Stimulated activated CD8-positive, alpha-beta memory T cell treated with anti-CD3 and anti-CD28 coated beads, Interleukin-4, amount 100 ng/mL, for 48 hours (primary cell): ENCODE results near the gene SAE1.
A peak's percentile ranks its signal among the peaks of the same experiment; 100 is the strongest.
"Not testable (repeated sequence)": the region's sequence is repeated elsewhere in the genome, so short reads cannot be mapped to it uniquely, and the experiment has no call there.

Source experiments
- DNase-seq: peaks from one replicate; pipeline ENCODE4 v3.0.0-alpha.2; 2020

SAE1 gene

GRCh38 chr19:47130589-47131227 lies at the start of gene SAE1:
Gene SAE1, plus strand, starts transcription at chr19:47130835. Its CDS starts 96 bp downstream, at chr19:47130931.
- peak; percentile 95 for DNase-seq

DNA sequence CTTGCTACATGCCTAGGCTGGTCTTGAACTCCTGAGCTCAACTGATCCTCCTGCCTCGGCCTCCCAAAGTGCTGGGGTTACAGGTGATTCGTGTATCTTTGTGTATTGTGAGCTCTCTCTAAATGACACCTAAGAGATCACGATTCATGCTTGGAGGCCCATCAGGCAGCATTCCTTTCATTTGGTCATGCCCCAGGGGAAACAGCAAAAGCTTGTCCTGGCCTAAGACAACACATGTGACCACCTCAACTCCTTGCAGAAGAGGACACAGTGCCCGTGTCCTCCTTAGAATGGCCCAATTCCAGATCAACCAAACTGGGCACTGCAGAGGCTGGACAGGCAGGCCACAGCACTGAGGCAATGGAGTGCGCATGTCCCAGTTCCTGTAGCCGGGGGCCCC lies 49.5 kb upstream of the SAE1 start:
- no peak for DNase-seq

DNA sequence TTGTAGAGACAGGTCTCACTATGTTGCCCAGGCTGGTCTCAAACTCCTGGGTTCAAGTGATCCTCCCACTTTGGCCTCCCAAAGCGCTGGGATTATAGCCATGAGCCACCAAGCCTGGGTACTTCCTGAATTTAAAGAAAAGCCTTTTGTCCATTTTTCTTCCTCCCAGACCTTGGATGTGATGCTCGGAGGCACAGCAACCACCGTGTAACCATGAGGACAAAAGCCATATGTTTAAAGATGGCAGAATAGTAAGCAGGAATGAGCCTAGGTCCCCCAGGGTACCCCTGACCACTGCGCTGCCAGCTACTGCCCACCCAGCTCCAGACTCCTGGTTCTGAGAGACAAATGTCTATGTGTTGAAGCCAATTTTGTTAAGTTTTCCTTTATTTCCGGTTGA lies 48.1 kb upstream of the SAE1 start:
- DNase-seq, result no peak

- no peak for DNase-seq
Measured at GRCh38 chr19:47084879-47085439, 45.7 kb upstream of the SAE1 start.

- no peak for DNase-seq
Measured at GRCh38 chr19:47086280-47086679, 44.4 kb upstream of the SAE1 start.

DNA sequence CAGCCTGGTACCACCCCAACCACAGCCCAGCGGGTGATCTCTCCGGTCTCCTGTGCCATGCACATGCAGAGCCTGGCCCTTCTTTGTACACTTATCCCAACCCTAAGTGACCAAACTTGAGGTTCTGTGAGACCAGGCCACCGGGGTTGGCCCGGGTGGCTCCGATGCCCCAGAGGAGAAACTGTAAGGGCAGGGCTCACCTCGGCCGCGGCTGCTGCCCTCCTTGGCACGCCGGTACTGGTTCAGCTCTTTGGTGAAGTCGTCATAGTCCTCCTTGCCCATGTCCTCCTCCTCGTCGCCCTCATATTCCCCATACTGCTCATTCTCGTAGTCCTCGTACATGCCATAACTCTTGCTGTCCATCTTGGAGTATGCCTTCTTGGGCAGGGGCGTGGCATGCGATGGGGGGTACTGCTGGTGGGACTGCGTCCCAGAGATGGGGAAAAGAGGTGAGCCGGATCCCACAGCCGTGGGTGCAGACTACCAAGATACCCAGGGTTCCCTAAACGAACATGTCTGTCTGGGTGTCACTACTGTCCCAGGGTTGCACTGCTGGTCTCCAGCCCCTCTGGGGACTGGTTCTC lies 40.8 kb upstream of the SAE1 start:
- DNase-seq, result no peak

GRCh38 chr19:47093254-47093653 lies 37.4 kb upstream of the SAE1 start:
- DNase-seq, result no peak

DNA sequence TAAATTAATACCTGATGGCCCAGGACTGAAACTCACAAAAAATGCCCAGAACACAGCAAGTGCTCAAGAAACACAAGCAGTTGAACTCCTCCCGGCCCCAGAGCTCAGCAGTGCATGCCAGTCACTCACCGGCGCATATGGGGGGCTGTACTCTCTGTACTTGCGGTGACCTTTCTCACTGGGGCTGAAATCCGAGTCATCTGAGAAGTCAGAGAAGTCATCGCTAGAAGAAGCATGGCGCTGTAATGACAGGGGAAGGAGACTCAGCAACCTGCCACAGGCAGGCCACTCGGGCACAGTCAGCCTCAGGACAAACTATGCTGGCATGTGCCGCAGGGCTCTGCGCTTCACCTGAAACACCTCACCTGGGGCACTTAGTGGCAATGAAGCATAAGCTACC lies 36.8 kb upstream of the SAE1 start:
- DNase-seq, result peak; percentile 75

DNA sequence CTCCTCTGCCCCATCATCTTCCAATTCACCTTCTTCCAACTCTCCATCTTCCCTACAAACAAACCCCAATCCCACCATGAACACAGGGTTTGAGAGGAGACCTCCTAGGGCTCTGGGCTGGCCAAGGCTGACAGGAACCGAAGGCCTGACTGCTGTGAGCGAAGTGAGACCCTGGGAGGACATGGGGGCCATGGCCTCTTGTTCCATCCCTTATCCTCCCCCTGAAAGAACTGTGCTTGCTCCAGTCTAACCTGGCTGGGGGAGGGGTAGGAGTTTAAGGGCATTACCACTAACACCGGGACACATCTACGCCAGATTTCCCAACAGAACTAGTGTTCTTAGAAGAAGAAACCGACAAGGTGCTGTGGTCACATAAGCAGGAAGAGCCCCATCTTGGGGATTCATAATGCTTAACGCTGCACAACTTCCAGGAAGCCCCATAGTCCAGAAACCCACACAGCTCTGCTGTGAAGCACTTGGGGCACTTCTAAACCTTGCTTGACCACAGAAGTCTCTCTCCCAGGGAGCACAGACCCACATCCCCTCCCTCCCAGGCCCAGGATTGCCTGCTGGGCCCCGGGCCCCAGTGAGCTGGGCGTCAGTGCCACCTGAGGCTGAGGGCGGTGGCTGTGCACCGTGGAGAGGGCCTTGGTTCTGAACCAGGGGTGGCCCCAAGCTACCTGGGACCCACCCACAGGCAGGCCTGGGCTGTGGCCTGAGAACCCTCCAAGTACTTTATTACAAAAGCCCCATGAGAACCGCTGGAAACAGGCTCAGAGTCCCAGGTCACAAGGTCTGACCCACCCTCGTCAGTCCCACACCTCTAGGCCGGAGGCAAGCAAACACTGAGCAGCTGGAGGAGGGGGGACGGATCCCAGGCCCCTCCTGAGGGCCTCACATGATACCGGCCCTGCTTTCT lies 35.8 kb upstream of the SAE1 start:
- DNase-seq, result peak; percentile 68

DNA sequence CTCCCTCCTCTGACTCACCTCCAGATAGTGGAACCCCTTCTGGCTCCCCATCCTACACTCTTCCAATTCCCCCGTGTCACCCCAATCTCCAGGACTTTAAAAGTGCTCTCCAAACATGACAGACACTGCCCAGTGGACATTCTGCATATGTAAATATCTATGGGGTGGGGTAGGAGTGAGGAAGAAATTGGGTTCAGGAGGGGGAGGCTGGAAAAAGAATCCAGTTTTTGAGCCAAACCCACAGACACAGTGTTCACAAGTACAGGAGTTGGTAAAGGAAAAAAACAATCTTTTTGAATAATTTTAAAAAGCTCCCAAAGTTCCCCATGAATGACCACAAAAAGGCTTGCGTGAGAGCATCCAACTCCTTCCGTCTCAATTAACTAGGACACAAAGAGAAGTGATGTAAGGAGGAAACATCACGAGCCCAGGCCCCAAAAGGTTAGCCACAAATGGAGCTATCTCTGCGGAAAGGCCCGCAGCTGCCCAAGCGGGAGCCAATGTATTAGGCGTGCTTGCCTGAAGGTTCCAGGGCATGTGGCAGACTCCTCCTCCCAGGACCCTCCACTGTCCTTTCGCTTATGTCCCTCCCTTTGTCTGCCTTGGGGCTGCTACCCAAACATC lies 35.0 kb upstream of the SAE1 start:
- DNase-seq, result no peak

GRCh38 chr19:47096100-47096704 lies 34.4 kb upstream of the SAE1 start:
- no peak for DNase-seq

- DNase-seq, result no peak
Measured at GRCh38 chr19:47096721-47097120, 33.9 kb upstream of the SAE1 start.

DNA sequence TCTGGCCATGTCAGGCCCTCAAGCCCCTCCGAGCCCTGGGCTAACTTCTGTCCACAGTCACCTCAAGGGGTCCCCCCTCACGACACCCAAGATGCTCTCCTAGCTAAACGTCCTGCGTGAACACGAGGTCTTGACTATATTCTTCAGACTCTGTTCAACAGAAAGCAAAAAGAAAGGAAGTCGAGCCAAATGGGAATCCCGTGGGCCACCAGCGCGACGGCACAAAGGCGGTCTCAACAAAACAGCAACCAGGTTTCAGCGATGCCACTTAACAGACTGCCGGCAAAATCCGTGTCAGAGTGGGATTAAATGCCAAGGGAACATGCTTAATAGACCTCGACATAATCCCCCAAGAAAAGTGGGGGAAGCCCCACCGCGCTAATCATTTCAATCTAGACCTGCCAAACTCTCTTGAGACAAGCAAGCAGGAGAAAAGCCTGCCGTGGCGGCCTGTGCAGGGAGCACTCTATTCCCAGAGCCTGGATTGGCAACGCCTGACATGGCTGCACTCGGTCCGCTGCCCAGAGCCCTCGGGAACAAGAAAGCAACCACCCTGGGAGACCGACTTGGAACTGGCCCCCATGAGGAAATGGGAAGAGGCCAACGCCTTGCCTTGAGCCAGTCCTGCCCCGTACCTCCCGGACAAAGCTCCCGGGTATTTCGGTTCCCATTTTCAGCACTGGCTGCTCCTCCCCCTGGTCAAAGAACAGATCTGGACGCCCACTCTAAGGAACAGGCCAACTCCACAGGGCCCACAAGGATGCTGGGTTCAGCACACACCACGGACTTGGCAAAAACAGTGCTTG lies 33.0 kb upstream of the SAE1 start:
- no peak for DNase-seq

GRCh38 chr19:47098608-47099007 lies 32.0 kb upstream of the SAE1 start:
- DNase-seq, result no peak

GRCh38 chr19:47099576-47100050 lies 31.0 kb upstream of the SAE1 start:
- no peak for DNase-seq

- DNase-seq, result peak; percentile 50
Measured at GRCh38 chr19:47100290-47100689, 30.3 kb upstream of the SAE1 start.

- not testable (repeated sequence) for DNase-seq
Measured at GRCh38 chr19:47101116-47101515, 29.5 kb upstream of the SAE1 start.

GRCh38 chr19:47102346-47103060 lies 28.1 kb upstream of the SAE1 start:
- no peak for DNase-seq

- DNase-seq, result no peak
Measured at GRCh38 chr19:47104680-47105079, 26.0 kb upstream of the SAE1 start.

DNA sequence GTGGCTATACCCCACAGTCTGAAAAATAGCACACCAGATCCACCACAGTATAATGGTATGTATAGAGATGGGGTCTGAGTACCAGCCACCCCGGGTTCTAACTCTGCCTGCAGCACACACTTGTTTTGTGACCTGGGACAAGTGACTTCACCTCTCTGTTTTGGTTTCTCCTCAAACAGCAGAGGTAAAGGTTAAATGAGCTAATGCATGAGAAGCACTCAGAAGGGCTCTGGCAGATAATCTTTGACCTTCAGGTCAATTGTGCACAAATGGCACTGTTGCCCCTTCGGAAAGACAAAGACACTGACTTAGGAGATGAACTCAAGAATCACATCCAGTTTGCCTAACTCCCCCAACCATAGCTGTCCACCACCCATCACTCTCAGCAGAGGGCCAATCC lies 24.8 kb upstream of the SAE1 start:
- DNase-seq, result no peak

DNA sequence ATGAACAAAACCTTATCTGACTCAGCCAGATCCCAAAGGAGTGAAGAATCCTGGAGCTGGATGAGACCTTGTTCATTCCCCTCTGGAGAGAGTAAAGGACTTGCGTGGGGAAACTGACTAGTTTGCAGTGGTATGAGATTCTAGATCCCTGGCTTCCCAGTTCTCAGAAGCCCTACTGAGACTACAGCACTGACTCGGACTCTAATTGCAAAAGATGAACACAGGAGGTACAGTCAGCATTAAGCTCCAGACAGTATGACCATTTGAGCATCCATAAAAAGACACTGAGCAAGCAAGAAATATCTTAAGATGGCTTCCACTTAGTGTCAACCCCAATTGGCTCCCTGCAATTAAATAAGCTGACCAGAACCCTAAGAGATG lies 23.8 kb upstream of the SAE1 start:
- DNase-seq, result no peak
